ENCODE data around the gene CYTH1.

Gene CYTH1

GRCh38 chr17:78738278-78738677 lies 43.8 kb downstream of the CYTH1 start:
- no peak for FAIRE-seq

GRCh38 chr17:78737332-78737731 lies 44.7 kb downstream of the CYTH1 start:
- DNase-seq (ENCODE audit: insufficient read length, low spot score) (no peak), FAIRE-seq (no peak)

More at GRCh38 chr17:78738278-78738677, 43.8 kb downstream of the CYTH1 start:
- DNase-seq (ENCODE audit: insufficient read length, low spot score): no peak

GRCh38 chr17:78736526-78737079 lies 45.5 kb downstream of the CYTH1 start:
- FAIRE-seq (peak; percentile 92), DNase-seq (ENCODE audit: insufficient read length, low spot score) (no peak)

- DNase-seq (ENCODE audit: insufficient read length, low spot score): no peak
- peak; percentile 23 for FAIRE-seq
Observed at GRCh38 chr17:78735832-78736525, 46.1 kb downstream of the CYTH1 start.

- DNase-seq (ENCODE audit: insufficient read length, low spot score) (no peak), FAIRE-seq (peak; percentile 72)
Observed at GRCh38 chr17:78734793-78735641, 47.1 kb downstream of the CYTH1 start.

GRCh38 chr17:78732354-78732753 lies 49.7 kb downstream of the CYTH1 start:
- DNase-seq (ENCODE audit: insufficient read length, low spot score): no peak
- FAIRE-seq: no peak

GRCh38 chr17:78731904-78732303 lies 50.2 kb downstream of the CYTH1 start:
- DNase-seq (ENCODE audit: insufficient read length, low spot score): no peak
- no peak for FAIRE-seq

- no peak for FAIRE-seq
- no peak for DNase-seq (ENCODE audit: insufficient read length, low spot score)
Observed at GRCh38 chr17:78729641-78730040, 52.4 kb downstream of the CYTH1 start.

- FAIRE-seq: no peak
- no peak for DNase-seq (ENCODE audit: insufficient read length, low spot score)
Observed at GRCh38 chr17:78728495-78728894, 53.6 kb downstream of the CYTH1 start.

GRCh38 chr17:78727476-78728229 lies 54.4 kb downstream of the CYTH1 start:
- no peak for FAIRE-seq

GRCh38 chr17:78727057-78727456 lies 55.0 kb downstream of the CYTH1 start:
- DNase-seq (ENCODE audit: insufficient read length, low spot score): no peak
- FAIRE-seq: no peak

More at GRCh38 chr17:78727476-78728229, 54.4 kb downstream of the CYTH1 start:
- no peak for DNase-seq (ENCODE audit: insufficient read length, low spot score)

- FAIRE-seq (no peak), DNase-seq (ENCODE audit: insufficient read length, low spot score) (no peak)
Observed at GRCh38 chr17:78726513-78726912, 55.6 kb downstream of the CYTH1 start.

GRCh38 chr17:78725448-78726021 lies 56.5 kb downstream of the CYTH1 start:
- no peak for DNase-seq (ENCODE audit: insufficient read length, low spot score)
- peak; percentile 76 for FAIRE-seq

GRCh38 chr17:78724999-78725398 lies 57.1 kb downstream of the CYTH1 start:
- FAIRE-seq (no peak), DNase-seq (ENCODE audit: insufficient read length, low spot score) (no peak)

GRCh38 chr17:78724544-78724943 lies 57.5 kb downstream of the CYTH1 start:
- DNase-seq (ENCODE audit: insufficient read length, low spot score) (no peak), FAIRE-seq (no peak)

- DNase-seq (ENCODE audit: insufficient read length, low spot score) (no peak), FAIRE-seq (no peak)
Observed at GRCh38 chr17:78723957-78724356, 58.1 kb downstream of the CYTH1 start.

GRCh38 chr17:78723001-78723796 lies 58.9 kb downstream of the CYTH1 start:
- FAIRE-seq (no peak), DNase-seq (ENCODE audit: insufficient read length, low spot score) (no peak)

GRCh38 chr17:78722246-78722761 lies 59.8 kb downstream of the CYTH1 start:
- FAIRE-seq (peak; percentile 60), DNase-seq (ENCODE audit: insufficient read length, low spot score) (no peak)

GRCh38 chr17:78719630-78720298 lies 62.3 kb downstream of the CYTH1 start:
- no peak for FAIRE-seq
- DNase-seq (ENCODE audit: insufficient read length, low spot score): no peak

All from GM19239 (cell line).